DOHH2 (cell line): Measurements from ENCODE around the gene IRF9.

Source experiments
- H3F3A ChIP-seq: fragments of 200-600 bp; sonication (generic), shearing (Covaris generic); 2 replicates; pipeline ENCODE4 v1.6.0; 2016; ENCODE audit warnings: antibody characterized with exemption, mild to moderate bottlenecking; ENCODE audit not compliant: control insufficient read depth, insufficient read depth
- H3K27ac ChIP-seq: fragments of 200-600 bp; sonication (generic); 2 replicates; pipeline ENCODE4 v1.5.1; 2014; ENCODE audit warnings: low read depth, mild to moderate bottlenecking, low read length, moderate library complexity
- H3K27me3 ChIP-seq: fragments of 200-600 bp; sonication (generic); 2 replicates; pipeline ENCODE4 v1.6.1; 2014; ENCODE audit warnings: mild to moderate bottlenecking, low read length, mixed read lengths; ENCODE audit not compliant: control insufficient read depth
- H3K36me3 ChIP-seq: fragments of 200-600 bp; sonication (generic); 2 replicates; pipeline ENCODE4 v1.6.1; 2014; ENCODE audit warnings: mild to moderate bottlenecking, low read length, moderate library complexity, mixed read lengths; ENCODE audit not compliant: control insufficient read depth
- H3K4me1 ChIP-seq: fragments of 200-600 bp; sonication (generic); 2 replicates; pipeline ENCODE4 v1.6.1; 2014; ENCODE audit warnings: mild to moderate bottlenecking, low read length, mixed read lengths; ENCODE audit not compliant: control insufficient read depth
- H3K4me2 ChIP-seq: fragments of 200-600 bp; sonication (generic); 2 replicates; pipeline ENCODE4 v1.6.0; 2014; ENCODE audit warnings: mild to moderate bottlenecking, low read length, moderate library complexity
- H3K4me3 ChIP-seq: fragments of 200-600 bp; sonication (generic); 2 replicates; pipeline ENCODE4 v1.5.1; 2014; ENCODE audit warnings: mild to moderate bottlenecking, low read length, mixed read lengths
- H3K79me2 ChIP-seq: fragments of 200-600 bp; sonication (generic); 2 replicates; pipeline ENCODE4 v1.6.1; 2014; ENCODE audit warnings: mild to moderate bottlenecking, low read length, mixed read lengths; ENCODE audit not compliant: control insufficient read depth
- H3K9me2 ChIP-seq: fragments of 200-600 bp; sonication (generic); replicated peaks from 2 replicates; pipeline ENCODE4 v1.6.1; 2014; ENCODE audit warnings: mild to moderate bottlenecking, low read length, mixed read lengths; ENCODE audit not compliant: control insufficient read depth
- H3K9me3 ChIP-seq: fragments of 200-600 bp; sonication (generic); 2 replicates; pipeline ENCODE4 v1.6.1; 2014; ENCODE audit warnings: antibody characterized with exemption, low read length, mixed read lengths; ENCODE audit not compliant: control insufficient read depth, insufficient read depth
- H4K20me1 ChIP-seq: fragments of 200-600 bp; sonication (generic); 2 replicates; pipeline ENCODE4 v1.6.0; 2014; ENCODE audit warnings: low read depth, mild to moderate bottlenecking, antibody characterized with exemption, low read length, moderate library complexity; ENCODE audit not compliant: control insufficient read depth, insufficient read depth
- EZH2phosphoT487 ChIP-seq: fragments of 200-600 bp; sonication (generic); IDR thresholded peaks from 2 replicates; pipeline ENCODE4 v1.6.1; 2017; ENCODE audit warnings: borderline replicate concordance, mild to moderate bottlenecking, antibody characterized with exemption, low read length, moderate library complexity, mixed read lengths
- TF ChIP-seq, protein P1 (sequence below): fragments of 200-600 bp; sonication (generic); IDR thresholded peaks from one replicate; pipeline ENCODE4 v1.5.1; 2014; ENCODE audit warnings: antibody characterized with exemption, mild to moderate bottlenecking, low read depth, low read length; ENCODE audit not compliant: poor library complexity, severe bottlenecking

IRF9 gene

GRCh38 chr14:24132976-24133375, 28.1 kb upstream of the IRF9 start:
- no peaks in the 10 kb centered on the region for H3K9me3 ChIP-seq
- H3K27me3 ChIP-seq, result no peaks in the 10 kb centered on the region
- H3K27ac ChIP-seq, result no peak overlapping the region
- TF ChIP-seq, protein P1, sequence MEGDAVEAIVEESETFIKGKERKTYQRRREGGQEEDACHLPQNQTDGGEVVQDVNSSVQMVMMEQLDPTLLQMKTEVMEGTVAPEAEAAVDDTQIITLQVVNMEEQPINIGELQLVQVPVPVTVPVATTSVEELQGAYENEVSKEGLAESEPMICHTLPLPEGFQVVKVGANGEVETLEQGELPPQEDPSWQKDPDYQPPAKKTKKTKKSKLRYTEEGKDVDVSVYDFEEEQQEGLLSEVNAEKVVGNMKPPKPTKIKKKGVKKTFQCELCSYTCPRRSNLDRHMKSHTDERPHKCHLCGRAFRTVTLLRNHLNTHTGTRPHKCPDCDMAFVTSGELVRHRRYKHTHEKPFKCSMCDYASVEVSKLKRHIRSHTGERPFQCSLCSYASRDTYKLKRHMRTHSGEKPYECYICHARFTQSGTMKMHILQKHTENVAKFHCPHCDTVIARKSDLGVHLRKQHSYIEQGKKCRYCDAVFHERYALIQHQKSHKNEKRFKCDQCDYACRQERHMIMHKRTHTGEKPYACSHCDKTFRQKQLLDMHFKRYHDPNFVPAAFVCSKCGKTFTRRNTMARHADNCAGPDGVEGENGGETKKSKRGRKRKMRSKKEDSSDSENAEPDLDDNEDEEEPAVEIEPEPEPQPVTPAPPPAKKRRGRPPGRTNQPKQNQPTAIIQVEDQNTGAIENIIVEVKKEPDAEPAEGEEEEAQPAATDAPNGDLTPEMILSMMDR, result no peak
- TF ChIP-seq EZH2phosphoT487, result no peak
- peaks cover 8% of the 10 kb centered on the region; the same call in 1 of the 2 replicates for H3F3A ChIP-seq
- no peak overlapping the region for H3K4me2 ChIP-seq
- H3K4me3 ChIP-seq, result no peak overlapping the region
- no peaks in the 10 kb centered on the region for H3K9me2 ChIP-seq
- peaks cover 11% of the 10 kb centered on the region for H3K36me3 ChIP-seq
- H3K79me2 ChIP-seq, result peaks cover 13% of the 10 kb centered on the region
- H4K20me1 ChIP-seq, result no peaks in the 10 kb centered on the region
- peaks cover 21% of the 10 kb centered on the region for H3K4me1 ChIP-seq

DNA sequence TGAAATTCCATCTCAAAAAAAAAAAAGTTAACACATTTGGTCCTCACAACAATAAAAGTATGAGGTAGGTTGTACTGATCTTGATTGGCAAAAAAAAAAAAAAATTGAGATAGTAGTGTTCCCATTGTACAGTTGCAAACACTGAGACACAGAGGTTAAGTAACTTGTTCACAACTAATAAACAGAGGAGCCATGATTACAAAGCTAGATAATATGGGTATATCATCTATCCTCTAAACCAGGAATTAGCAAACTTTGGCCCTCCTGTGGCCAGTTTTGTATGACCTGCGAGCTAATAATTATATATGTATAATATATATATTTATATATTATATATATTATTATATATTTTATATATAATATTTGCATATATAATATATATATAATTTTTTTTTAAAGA, 27.3 kb upstream of the IRF9 start:
- H3K4me1 ChIP-seq, result peaks cover 17% of the 10 kb centered on the region
- no peaks in the 10 kb centered on the region for H3K27me3 ChIP-seq
- peaks cover 18% of the 10 kb centered on the region for H3K36me3 ChIP-seq
- no peak overlapping the region for H3K4me3 ChIP-seq
- no peaks in the 10 kb centered on the region for H3K9me3 ChIP-seq
- H3K4me2 ChIP-seq, result no peak overlapping the region
- H3K9me2 ChIP-seq, result no peaks in the 10 kb centered on the region
- TF ChIP-seq, protein P1, result no peak
- TF ChIP-seq EZH2phosphoT487, result no peak
- no peak overlapping the region for H3K27ac ChIP-seq
- H3K79me2 ChIP-seq, result peaks cover 14% of the 10 kb centered on the region
- H3F3A ChIP-seq, result peaks cover 5% of the 10 kb centered on the region; the same call in 1 of the 2 replicates
- no peaks in the 10 kb centered on the region for H4K20me1 ChIP-seq

GRCh38 chr14:24135584-24135833, 25.6 kb upstream of the IRF9 start:
- peaks cover 28% of the 10 kb centered on the region for H3K4me1 ChIP-seq
- peaks cover 5% of the 10 kb centered on the region; the same call in 1 of the 2 replicates for H3F3A ChIP-seq
- H3K36me3 ChIP-seq, result peaks cover 31% of the 10 kb centered on the region
- H3K4me2 ChIP-seq, result peak overlapping the region; percentile 95
- H3K27me3 ChIP-seq, result no peaks in the 10 kb centered on the region
- H3K27ac ChIP-seq, result peak overlapping the region; percentile 23; the same call in 1 of the 2 replicates
- H3K4me3 ChIP-seq, result peak overlapping the region; percentile 88
- TF ChIP-seq EZH2phosphoT487, result no peak
- TF ChIP-seq, protein P1, result no peak
- H4K20me1 ChIP-seq, result no peaks in the 10 kb centered on the region
- no peaks in the 10 kb centered on the region for H3K9me3 ChIP-seq
- H3K79me2 ChIP-seq, result peaks cover 31% of the 10 kb centered on the region
- H3K9me2 ChIP-seq, result no peaks in the 10 kb centered on the region
